Effector CD8-positive, alpha-beta T cell (primary cell): ENCODE measurements around the gene PEX11B.

Experiments used
- DNase-seq: peaks from one replicate; lab custom pipeline; 2025; lab: John Stamatoyannopoulos, UW

PEX11B gene

DNA sequence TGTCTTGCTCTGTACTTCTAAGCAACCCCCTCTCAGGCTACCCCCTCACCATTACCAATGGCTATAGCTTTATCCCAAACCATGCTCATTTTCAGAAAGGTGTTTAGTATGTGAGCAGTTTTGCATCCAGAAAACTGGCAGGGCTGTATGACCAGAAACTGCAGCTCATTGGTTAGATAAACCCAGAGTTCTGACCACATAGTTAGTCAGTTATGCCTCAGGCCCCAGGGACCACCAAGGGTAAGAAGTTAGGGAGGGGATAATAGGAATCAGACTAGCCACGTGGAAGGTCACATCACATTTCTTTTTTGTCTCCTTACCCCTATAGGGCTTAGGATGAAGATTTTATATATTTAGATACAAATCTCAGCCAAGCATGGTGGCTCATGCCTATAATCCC, 9.9 kb downstream of the PEX11B start:
- DNase-seq, result no peak

DNA sequence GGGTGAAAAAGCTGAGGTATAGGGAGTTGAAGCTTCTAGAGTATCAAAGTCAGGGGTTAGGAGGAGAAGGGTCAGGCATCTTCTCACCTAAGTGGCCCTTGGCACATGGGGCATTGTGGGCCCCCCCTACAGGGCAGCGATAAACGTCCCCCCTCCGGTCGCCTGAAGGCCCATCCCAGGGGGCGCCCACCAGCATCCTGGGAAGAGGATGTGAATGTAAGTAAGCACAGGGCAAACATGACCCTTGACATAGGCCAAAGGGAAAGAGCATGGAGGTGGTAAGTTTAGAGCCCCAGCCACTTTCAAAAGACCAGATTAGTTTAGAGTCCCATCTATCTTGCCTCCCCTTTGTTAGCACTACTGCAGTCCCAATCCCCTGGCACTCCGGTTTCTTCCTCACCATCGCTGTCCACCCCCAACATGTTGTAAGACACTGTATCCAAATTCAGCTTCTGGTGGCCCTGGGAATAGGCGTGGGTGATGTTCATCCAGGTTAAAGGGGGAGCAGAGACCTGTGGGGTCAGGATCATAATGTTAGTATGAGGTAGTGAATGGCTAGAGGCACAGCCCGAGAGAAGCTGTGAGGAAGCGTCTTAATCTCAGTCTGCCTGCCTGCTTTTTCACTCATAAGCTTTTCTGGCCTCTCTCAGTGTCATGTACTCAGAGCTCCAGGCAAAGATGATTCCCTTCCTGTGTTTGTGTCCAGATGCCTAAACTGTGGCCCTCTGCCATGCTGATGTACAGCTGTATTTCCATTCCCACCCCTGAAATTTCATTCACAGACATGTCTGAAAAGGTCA, 11.4 kb downstream of the PEX11B start:
- no peak for DNase-seq

DNA sequence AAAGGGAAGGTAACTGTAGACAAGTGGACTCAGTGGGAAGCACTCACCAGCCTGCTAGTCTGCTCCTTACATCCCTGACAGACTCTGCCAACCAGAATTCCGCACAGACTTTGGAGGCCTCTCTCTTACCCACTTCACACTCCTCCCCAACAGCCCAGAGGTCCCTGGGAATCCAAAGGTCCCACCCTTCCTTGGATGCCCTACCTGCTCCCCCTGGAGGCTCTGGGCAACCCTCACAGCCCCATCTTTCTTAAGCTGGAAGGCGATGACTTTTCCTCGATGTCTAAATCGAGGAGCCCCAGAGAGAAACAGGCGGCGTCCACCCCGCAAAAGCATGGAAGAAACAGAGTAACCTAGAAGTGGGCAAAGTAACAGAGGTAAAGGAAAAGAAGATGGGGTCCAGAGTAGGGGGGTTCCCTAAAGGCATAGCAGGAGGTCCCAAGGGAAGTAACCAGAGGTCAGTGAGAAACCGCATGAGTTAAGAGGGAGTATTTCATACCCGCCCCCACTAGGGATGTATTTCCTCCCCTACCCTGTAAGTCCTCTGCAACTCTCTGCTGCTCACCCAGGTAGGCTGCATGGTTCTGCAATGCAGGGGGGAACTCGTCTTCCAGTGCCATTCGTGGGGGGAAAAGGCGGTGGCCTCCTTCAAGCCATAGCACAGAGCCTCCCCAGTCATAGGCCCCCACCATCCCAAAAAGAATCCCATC, 17.1 kb downstream of the PEX11B start:
- no peak for DNase-seq

DNA sequence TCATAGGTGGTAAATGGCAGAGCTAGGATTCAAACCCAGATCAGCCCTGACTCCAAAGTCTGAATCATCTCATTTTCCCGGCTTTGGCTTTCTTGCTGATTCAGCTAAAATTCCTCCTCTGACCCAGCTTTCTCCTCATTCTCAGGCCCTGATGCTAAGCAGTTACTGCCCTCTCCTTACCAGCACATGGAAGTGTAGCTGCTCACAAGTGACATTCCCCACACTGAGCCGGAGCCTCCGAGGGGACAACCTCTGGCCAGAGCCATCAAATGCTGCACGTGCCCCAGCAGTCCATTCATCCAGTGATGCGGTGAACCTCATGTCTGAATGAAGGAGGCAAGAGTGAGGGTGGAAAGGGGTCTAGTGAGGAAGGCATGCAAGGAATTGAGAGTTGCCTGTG, 19.8 kb downstream of the PEX11B start:
- no peak for DNase-seq

DNA sequence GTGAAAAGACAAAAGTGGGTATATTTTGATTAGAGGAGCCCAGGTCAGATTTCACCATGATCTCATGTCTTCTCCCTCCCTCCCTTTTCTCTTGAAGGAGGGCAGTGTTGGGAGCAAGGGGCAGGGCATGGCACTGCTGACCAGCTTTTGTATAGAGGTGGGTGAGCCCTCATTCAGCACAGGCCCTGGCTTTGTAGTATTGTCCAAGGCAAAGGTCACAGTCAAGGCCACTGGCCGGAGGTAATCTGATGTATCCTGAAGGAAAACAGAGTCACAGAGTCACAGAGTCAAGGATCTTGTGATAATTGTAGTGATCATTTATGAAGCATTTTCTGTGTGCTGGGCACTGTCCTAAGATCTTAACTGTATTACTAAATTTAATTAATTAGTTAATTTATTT, 20.5 kb downstream of the PEX11B start:
- DNase-seq, result no peak

DNA sequence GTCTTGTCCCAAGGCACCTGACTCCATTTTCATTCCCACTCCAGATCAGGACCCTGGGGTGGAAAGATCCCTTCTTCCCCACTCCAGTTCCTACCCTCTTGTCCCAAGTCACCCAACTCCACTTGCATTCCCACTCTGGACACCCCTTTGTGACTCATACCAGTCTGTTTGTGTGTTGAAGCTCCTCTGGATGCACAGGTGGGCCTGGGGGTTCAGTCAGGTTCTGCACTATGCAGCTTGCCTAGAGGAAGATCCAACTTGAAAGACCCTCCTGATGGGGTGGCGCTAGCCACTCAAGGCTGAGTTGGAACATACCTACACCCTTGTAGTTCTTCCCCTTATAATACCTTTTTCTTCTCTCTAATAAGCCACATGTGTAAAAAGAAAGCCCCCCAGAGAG, 23.0 kb downstream of the PEX11B start:
- DNase-seq, result no peak

DNA sequence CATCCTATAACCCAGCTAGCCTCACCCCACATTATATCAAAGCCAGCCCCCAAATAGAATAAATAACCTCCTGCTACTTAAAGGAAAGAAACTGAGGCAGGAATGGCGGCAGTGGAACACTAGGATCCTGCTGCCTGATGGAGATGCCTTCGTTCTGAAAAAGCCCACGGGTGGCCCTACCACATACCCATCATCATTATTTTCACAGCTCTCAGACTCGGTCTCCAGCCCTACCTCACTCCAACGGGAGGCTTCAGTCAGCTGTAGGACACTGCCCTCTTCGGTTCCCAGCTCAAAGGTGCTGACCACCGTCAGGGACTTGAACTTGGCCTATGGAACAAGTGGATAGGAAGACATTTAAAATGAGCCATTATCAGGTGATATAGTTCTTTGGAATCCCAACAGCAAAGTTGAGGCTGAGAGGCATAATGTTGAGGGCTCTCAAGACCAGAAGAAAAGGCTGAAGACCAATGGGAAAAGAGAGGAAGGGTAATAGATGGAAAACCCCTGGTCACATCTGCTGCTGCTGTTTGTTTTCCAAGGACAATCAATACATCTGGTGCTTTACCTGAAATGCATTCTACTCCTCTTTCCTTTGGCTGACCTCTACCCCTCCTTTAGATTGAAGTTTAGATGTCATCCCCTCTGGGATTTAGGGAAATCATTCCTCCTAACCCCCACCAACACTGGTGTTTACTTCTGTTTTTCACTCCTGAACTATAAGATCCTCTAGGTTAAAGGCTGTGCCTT, 25.0 kb downstream of the PEX11B start:
- no peak for DNase-seq

DNA sequence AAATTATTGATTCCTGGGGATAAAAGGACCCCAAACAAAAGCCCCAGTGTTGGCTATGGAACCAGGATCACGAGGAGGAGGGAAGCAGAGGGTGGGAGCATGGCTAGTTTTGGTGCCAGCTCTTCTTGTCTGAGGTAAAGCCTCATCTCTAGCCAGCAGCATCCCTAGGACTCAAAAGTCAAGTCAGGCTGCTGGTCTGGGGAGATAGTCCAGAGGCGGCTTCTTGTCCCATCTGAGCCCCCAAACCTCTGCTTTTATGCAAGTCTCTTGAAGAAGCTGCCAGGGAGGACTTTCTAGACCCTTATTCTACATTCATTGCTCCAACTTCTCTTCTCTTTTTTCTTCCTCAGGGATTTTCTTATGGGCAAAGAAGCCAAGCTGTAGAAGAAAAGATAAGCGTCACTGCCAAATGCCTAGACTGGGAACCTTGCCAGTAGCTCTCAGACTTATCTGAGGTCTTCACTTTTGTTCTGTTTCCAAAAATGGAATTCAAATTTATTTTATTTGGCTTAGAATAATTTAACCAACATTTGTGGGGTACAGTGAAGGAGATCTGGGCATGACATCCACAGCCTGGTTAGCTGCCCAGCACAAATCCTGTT, 25.9 kb downstream of the PEX11B start:
- DNase-seq, result no peak

DNA sequence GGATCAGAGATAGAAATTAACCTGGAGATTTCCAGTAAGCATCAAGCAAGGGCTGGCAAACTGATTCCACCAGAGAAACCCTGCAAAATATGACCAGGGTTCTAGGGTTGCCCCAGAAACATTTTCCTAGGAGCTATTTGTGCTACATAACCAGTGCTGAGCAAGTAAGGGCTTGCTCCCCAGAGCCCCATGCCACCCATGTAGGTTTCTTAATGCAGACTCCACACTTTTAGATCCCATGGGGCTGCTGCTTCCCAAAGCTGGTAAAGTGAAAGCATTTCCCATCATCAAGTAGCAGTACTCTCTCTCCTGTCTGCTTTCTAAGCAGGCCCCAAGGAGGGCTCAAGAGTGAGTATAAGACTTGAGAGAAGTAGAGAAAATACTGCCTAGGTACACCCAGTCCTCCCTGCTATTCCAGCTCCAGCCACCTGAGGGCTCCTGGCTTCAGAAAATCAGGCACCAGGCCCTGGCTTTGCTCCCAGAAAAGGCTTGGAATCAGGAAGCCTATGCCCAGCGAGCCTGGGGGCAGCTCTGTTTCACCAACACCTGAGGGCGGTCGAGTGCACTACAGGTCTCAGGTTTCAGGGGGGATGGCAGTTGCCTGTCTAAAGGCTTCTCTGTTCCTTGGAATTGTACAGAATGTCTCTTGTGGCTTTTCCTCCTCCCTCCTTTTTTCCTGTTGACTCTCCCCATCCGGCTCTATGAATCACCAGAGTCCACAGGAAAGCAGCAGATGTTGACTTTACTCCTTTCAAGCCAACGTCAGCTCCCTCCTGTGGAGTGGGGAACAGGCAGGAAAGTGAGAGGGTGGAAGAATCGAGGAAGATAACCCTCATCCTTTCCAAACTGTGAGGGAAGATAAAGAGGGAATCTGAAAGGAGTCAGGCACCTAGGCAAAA, 26.7 kb downstream of the PEX11B start:
- peak; percentile 30 for DNase-seq

DNA sequence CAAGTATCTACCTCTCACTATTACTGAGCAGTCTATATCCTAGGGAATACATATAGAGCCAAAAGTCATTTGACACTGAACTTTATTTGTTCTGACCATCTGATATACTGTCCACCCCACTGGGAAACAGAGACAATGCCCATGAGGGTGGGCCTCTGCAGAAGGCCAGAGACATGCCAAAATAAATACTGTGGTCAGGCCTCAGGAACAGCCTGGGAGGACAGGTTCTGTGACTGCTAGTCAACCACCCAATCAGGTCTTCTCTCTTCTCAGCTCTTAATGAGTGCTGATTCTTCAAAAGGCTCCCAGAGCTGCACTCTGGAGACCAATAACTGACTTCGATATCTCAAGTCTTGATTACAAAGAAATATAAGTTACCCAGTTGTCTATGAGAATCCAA, 27.4 kb downstream of the PEX11B start:
- DNase-seq, result no peak

DNA sequence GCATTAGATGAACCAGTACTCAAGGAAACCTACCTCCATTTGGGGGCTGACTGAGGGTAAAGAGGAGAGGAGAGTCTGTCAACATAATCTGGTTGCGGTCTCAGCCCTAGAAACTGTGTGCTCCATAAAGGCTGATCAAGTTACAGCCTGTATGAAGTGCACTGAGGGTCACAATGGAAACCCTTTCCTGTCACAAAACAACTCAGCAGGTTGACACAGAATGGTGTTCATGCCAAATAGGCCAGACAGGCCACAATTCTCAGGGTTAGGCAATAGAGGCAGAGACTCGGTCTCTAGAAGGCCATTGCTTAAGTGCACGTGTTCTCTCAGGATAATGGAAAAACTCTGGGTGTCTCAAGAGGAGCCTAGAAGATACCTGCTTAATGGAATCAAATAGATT, 28.8 kb downstream of the PEX11B start:
- no peak for DNase-seq

DNA sequence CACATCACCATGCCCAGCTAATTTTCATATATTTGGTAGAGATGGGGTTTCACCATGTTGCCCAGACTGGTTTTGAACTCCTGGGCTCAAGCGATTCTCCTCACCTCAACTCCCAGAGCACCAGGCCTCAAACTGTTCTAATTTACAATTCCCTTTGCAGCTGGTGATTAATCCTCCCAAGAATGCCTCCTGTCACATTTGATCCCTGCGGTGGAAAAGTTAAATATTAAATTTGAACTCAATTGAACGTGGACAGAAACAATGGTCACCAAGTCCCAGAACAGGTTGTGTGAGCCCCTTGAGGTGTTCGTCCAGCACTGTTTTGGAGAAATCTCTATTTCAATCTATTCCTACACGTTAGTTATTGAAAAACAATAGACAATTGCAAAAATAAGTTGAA, 30.9 kb downstream of the PEX11B start:
- DNase-seq, result no peak

DNA sequence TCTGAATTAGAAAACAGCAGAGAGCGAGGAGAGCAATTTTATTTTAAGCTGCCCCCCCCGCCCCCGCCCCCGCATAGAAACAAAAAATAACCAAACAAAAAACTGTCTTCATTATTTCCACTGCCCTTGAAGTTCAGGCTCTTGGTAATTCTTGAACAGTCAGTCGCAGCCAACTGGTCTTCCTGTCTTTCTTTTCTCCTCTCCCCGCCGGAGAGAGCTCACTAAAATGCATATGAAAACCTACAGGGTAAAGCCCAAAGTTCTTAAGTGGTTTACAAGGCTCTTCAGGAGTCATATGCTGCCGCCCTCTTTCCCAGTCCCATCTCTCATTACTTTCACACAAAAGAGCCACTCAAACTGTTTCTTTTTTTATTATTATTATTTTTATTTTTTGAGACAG, 31.7 kb downstream of the PEX11B start:
- no peak for DNase-seq

DNA sequence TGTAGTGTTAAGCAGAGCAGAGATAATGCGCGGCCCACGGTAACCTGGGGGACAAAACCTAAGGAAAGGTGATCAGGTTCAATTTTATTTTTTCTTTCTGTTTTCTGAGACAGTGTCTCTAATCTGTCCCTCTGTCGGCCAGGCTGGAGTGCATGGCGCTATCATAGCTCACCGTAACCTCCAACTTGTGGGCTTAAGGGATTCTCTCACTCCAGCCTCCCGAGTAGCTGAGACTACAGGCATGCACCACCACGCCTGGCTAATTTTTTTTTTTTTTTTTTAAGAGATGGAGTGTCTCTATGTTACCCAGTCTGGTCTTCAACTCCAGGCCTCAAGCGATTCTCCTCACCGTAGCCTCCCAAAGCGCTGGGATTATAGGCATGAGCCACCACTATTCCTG, 32.1 kb downstream of the PEX11B start:
- no peak for DNase-seq

DNA sequence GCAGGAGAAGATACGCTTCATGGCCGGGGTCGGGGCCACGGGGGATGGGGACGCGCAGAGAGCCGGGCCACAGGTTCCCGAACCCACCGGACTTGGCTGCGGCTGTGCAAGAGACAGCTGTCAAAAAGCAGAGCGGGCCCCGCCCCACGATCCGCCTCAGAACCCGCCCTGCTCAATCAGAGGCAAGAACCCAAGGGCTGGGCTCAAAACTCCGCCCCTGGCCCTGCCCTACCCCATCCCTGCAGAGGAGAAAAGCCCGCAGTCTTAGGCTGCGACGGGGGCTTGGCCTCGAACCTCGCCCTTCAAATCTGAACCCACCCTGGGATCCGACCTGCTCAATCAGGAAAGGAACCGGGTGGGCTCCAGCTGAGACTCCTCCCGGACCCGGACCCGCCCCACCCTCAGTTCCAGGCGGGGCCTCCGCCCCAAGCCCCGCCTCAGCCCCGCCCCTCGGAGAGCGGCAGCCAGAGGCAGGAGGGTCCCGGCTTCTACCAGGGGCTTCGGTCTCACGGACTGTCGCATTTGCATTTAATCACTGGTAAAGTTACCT, 32.7 kb downstream of the PEX11B start, which contains the start of gene ANKRD35:
ANKRD35 (minus strand) TSS at position 129 of the 550 bp plus-strand sequence; CDS start at position 21, 108 bp downstream.
- DNase-seq, result peak; percentile 76

DNA sequence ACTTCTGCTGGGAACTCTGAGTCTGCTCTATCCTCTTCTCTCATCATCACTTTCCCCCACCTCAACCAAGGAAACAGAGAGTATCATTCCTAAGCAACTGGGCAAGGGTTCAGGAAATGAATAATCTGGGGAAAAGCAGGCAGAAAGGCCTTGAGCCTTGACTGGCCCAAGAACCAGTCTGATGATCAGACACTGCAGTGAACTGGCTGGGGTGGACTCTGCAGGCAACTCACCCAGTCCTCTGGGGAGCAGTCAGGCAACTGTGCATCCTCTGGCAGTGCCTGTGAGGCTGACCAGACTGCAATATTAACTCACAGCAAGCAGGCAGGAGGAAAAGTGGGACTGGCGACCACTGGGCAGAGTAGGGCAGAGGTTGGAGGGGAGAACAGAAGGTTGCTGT, 33.8 kb downstream of the PEX11B start:
- DNase-seq, result no peak

DNA sequence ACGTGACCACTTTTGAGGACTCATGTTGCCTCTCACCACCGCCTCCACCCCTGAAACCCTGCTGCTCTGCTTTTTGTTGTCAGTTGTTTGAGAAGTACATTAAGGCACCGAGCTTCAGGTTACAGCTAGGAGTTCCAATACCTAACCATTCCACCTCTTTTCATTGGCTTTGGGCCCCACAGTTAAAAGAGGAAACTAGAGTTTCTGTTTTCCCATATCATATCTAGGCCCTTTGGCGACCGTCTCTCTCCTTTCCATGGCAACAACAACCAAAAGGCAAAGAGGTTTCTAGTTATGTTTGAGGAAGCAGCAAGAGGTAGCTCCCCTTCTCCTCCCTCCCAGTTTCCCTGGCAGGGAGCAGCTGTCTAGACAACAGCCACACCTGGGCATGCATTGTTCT, 38.7 kb downstream of the PEX11B start:
- no peak for DNase-seq

DNA sequence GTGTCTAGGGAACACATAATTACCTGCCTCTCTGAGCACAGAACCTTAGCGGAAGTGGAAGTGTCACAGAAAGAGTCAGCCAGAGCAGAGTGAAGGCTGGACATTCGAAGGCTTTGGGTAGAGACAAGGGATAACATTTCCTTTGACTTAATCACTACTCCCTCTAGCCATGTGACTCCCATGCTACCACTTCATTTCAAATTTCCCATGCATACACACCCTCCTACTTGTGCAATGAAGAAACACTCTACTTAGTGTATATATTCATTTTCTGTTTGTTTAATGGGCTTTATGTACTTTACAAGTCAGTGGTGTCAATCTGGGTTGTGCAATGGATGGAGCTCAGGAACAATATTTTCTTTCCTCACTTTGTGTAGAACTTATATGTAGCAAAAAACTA, 39.8 kb downstream of the PEX11B start:
- no peak for DNase-seq

DNA sequence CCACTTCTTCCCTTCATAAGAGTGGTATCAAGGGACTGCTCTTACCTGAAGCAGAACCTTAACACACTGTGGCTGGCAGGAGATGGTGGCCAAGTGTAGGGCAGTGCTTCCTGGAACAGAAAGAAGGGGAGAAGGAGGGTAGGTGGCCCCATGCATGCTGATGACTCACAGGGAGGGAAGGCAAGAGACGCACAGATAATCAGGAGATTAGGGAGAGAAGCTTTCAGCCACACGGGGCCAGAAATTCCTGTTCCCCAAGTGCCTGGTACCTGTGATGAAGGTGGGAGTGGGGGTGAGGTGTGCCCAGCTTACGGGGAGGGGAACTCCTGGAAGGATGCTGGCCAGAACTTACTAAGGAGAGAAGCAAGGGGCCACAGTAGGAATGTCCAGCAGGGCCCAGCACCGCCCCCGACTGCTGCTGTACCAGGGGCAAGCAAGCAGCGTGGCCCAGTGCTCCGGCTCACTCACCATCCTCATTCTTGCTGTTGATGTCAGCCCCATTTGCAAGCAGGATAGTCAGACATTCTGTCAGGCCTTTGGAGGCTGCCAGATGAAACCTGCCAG, 40.5 kb downstream of the PEX11B start:
- no peak for DNase-seq

DNA sequence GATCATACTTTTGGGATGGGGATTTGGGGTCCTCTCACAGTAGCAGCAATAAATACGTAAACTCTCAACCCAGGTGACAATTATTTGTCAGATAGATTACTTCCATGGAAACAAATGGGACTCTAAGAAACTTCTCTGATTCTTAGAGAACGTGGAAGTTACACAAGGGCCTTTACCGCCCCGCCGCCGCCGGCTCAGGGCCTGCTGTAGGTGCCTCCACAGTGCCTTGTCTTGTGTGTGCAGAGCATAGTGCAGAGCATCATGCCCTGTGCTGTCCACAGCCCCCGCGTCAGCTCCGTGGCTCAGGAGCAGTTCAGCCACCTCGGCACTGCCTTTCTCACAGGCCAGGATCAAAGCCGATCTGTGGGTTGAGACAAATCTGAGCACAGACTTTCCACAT, 43.9 kb downstream of the PEX11B start:
- no peak for DNase-seq
